IMR-90 (cell line): Measurements from ENCODE around the gene MYO7B. TPM values are rescaled to one million over a fixed set of nuclear protein-coding genes. Genes with fewer than 3 reads are reported as not detected.

ENCODE experiments used
- ATAC-seq: fragments of 200-7000 bp; cut with Tn5 transposase; 2 replicates; pipeline ENCODE4 v1.9.1; 2020; ENCODE audit warnings: low read depth, mild to moderate bottlenecking, moderate library complexity
- BruUV-seq: library from RNA; stranded (reverse); fragments of 400-500 nt; replicated peaks from 2 replicates; lab custom pipeline; 2021; lab: Mats Ljungman, UMichigan
- CTCF ChIA-PET: fragments of 300-600 bp; formaldehyde crosslinking; extraction: SDS; loops from one replicate; lab custom pipeline; 2021; ENCODE audit warnings: antibody characterized with exemption; lab: Yijun Ruan, JAX
- POLR2A ChIA-PET: fragments of 300-600 bp; sonication (Branson Sonifier 250); formaldehyde crosslinking; loops from one replicate; lab custom pipeline; 2022; ENCODE audit warnings: antibody characterized with exemption; ENCODE audit not compliant: unreplicated experiment; lab: Charles Lee
- DNase-seq: peaks from one replicate; pipeline ENCODE4 v3.0.0; 2013
- H2AFZ ChIP-seq: replicated peaks from 2 replicates; pipeline ENCODE3; 2013; ENCODE audit warnings: low read length, mild to moderate bottlenecking; ENCODE audit not compliant: poor library complexity
- H2AK5ac ChIP-seq: 2 replicates; pipeline ENCODE4 v1.6.1; 2013; ENCODE audit warnings: low read depth, low read length, inconsistent platforms
- H2AK9ac ChIP-seq: replicated peaks from 2 replicates; pipeline ENCODE3; 2013; ENCODE audit warnings: mild to moderate bottlenecking, low read depth, low read length, moderate library complexity; ENCODE audit not compliant: poor library complexity
- H2BK120ac ChIP-seq: 2 replicates; pipeline ENCODE4 v1.6.1; 2013; ENCODE audit warnings: low read depth, low read length, inconsistent platforms
- H2BK15ac ChIP-seq: 3 replicates; pipeline ENCODE4 v1.6.1; 2013; ENCODE audit warnings: low read depth, low read length, inconsistent platforms
- H2BK20ac ChIP-seq: 2 replicates; pipeline ENCODE4 v1.6.1; 2013; ENCODE audit warnings: low read depth, mild to moderate bottlenecking, inconsistent platforms, low read length, moderate library complexity
- H2BK5ac ChIP-seq: 2 replicates; pipeline ENCODE4 v1.6.1; 2013; ENCODE audit warnings: mild to moderate bottlenecking, low read depth, low read length, inconsistent platforms; ENCODE audit not compliant: poor library complexity, severe bottlenecking
- H3K14ac ChIP-seq: replicated peaks from 2 replicates; pipeline ENCODE4 v1.6.1; 2013; ENCODE audit warnings: low read depth, low read length, inconsistent platforms
- H3K18ac ChIP-seq: 2 replicates; pipeline ENCODE4 v1.6.1; 2013; ENCODE audit warnings: low read depth, low read length, control low read depth
- H3K23ac ChIP-seq: 2 replicates; pipeline ENCODE4 v1.6.1; 2013; ENCODE audit warnings: low read depth, low read length, inconsistent platforms
- H3K27ac ChIP-seq: 2 replicates; pipeline ENCODE4 v1.5.1; 2013; ENCODE audit warnings: mild to moderate bottlenecking, control low read depth, low read length; ENCODE audit not compliant: insufficient read depth
- H3K27me3 ChIP-seq: 2 replicates; pipeline ENCODE4 v1.6.1; 2013; ENCODE audit warnings: low read length; ENCODE audit not compliant: control insufficient read depth, insufficient read depth
- H3K36me3 ChIP-seq: 2 replicates; pipeline ENCODE4 v1.6.1; 2013; ENCODE audit warnings: low read length, mixed read lengths; ENCODE audit not compliant: control insufficient read depth, insufficient read depth
- H3K4ac ChIP-seq: 2 replicates; pipeline ENCODE4 v1.6.1; 2013; ENCODE audit warnings: low read depth, low read length, inconsistent platforms
- H3K4me1 ChIP-seq: 2 replicates; pipeline ENCODE4 v1.6.1; 2013; ENCODE audit warnings: low read length, mixed read lengths; ENCODE audit not compliant: control insufficient read depth, insufficient read depth
- H3K4me2 ChIP-seq: 2 replicates; pipeline ENCODE4 v1.6.1; 2013; ENCODE audit warnings: low read depth, mild to moderate bottlenecking, control low read depth, low read length, moderate library complexity
- H3K4me3 ChIP-seq: 2 replicates; pipeline ENCODE4 v1.5.1; 2013; ENCODE audit warnings: low read depth, mild to moderate bottlenecking, control low read depth, low read length, moderate library complexity; ENCODE audit not compliant: insufficient read depth
- H3K56ac ChIP-seq: 2 replicates; pipeline ENCODE4 v1.6.1; 2013; ENCODE audit warnings: low read length, inconsistent platforms; ENCODE audit not compliant: insufficient read depth; ENCODE audit errors: extremely low read depth
- H3K79me1 ChIP-seq, 2 experiments: 2 replicates each; pipeline ENCODE4 v1.6.1; 2013; ENCODE audit warnings: low read length in 2 of 2, inconsistent platforms in 1 of 2, low read depth in 1 of 2
- H3K9ac ChIP-seq: 2 replicates; pipeline ENCODE4 v1.6.1; 2013; ENCODE audit warnings: low read depth, low read length, control low read depth
- H3K9me1 ChIP-seq: 2 replicates; pipeline ENCODE4 v1.6.1; 2013; ENCODE audit warnings: low read length, inconsistent platforms; ENCODE audit not compliant: insufficient read depth
- H3K9me3 ChIP-seq: 2 replicates; pipeline ENCODE4 v1.6.1; 2013; ENCODE audit warnings: low read length; ENCODE audit not compliant: control insufficient read depth, insufficient read depth
- H4K20me1 ChIP-seq: 2 replicates; pipeline ENCODE4 v1.6.1; 2013; ENCODE audit warnings: low read length, inconsistent platforms; ENCODE audit not compliant: insufficient read depth
- H4K5ac ChIP-seq: 2 replicates; pipeline ENCODE4 v1.6.1; 2013; ENCODE audit warnings: mild to moderate bottlenecking, low read depth, low read length, control low read depth
- H4K8ac ChIP-seq, 2 experiments: 2 replicates each; pipeline ENCODE4 v1.6.1; 2013; ENCODE audit warnings: low read depth in 2 of 2, low read length in 2 of 2, control low read depth in 1 of 2, inconsistent platforms in 1 of 2
- H4K91ac ChIP-seq: 2 replicates; pipeline ENCODE4 v1.6.1; 2013; ENCODE audit warnings: low read depth, low read length, inconsistent platforms; ENCODE audit not compliant: insufficient read depth
- BHLHE40 ChIP-seq: fragments of 150-350 bp; IDR thresholded peaks from 2 replicates; pipeline ENCODE4 v1.6.1; 2016; ENCODE audit warnings: mild to moderate bottlenecking, low read depth, low read length
- CEBPB ChIP-seq: IDR thresholded peaks from 2 replicates; pipeline ENCODE4 v1.6.1; 2012; ENCODE audit warnings: low read depth, low read length, improper control_type of control experiment
- CHD1 ChIP-seq: IDR thresholded peaks from 2 replicates; pipeline ENCODE4 v1.6.1; 2012; ENCODE audit warnings: low read depth, low read length, improper control_type of control experiment
- FOS ChIP-seq: fragments of 150-350 bp; IDR thresholded peaks from 2 replicates; pipeline ENCODE4 v1.6.1; 2016; ENCODE audit warnings: low read depth, low read length
- MAFK ChIP-seq: IDR thresholded peaks from 2 replicates; pipeline ENCODE4 v1.6.1; 2012; ENCODE audit warnings: low read depth, low read length, improper control_type of control experiment
- MXI1 ChIP-seq: IDR thresholded peaks from 2 replicates; pipeline ENCODE4 v1.6.1; 2012; ENCODE audit warnings: low read depth, mild to moderate bottlenecking, low read length, moderate library complexity, borderline replicate concordance
- NFE2L2 ChIP-seq: fragments of 150-350 bp; IDR thresholded peaks from 2 replicates; pipeline ENCODE4 v1.6.1; 2016; ENCODE audit warnings: low read depth, mild to moderate bottlenecking, low read length
- POLR2A ChIP-seq: IDR thresholded peaks from 2 replicates; pipeline ENCODE4 v1.6.1; 2012; ENCODE audit warnings: mild to moderate bottlenecking, low read depth, low read length
- RAD21 ChIP-seq: IDR thresholded peaks from 2 replicates; pipeline ENCODE4 v1.6.1; 2012; ENCODE audit warnings: low read length, improper control_type of control experiment
- RCOR1 ChIP-seq: IDR thresholded peaks from 2 replicates; pipeline ENCODE4 v1.6.1; 2012; ENCODE audit warnings: mild to moderate bottlenecking, low read length, improper control_type of control experiment; ENCODE audit not compliant: insufficient replicate concordance
- RFX5 ChIP-seq: IDR thresholded peaks from 2 replicates; pipeline ENCODE4 v1.8.0; 2012; ENCODE audit warnings: low read depth, mild to moderate bottlenecking, low read length, moderate library complexity
- SMC3 ChIP-seq: fragments of 150-350 bp; IDR thresholded peaks from 2 replicates; pipeline ENCODE4 v1.6.1; 2016; ENCODE audit warnings: low read depth, mild to moderate bottlenecking, antibody characterized with exemption, low read length, moderate library complexity
- WGBS, 2 experiments: methylation state at CpG; one replicate each; pipeline versions ENCODE4 v1.1.5 to v1.1.7; 2013; ENCODE audit warnings: missing lambda C conversion rate in 2 of 2; ENCODE audit not compliant: insufficient read length in 1 of 2; ENCODE audit errors: extremely low coverage in 2 of 2; 5-methylcytosine and 5-hydroxymethylcytosine counted together
- dilution Hi-C: fragments of 300-500 bp; cut with HindIII; formaldehyde crosslinking; loops from one replicate; pipeline ENCODE4 v1.14.3; 2018; ENCODE audit warnings: low sequenced_read_pairs; ENCODE audit not compliant: unreplicated experiment
- in situ Hi-C: fragments of 300-500 bp; cut with MboI; formaldehyde crosslinking; loops from 3 replicates; pipeline ENCODE4 v1.14.3; 2019; ENCODE audit warnings: low sequenced_read_pairs, inconsistent platforms, mixed read lengths
- intact Hi-C: fragments of 100-400 bp; cut with micrococcal nuclease; formaldehyde crosslinking; loops from 2 replicates; pipeline ENCODE4 v1.10.0; 2022
- polyA plus RNA-seq, 3 experiments: library from polyadenylated mRNA; depleted of rRNA; stranded (reverse); fragments of >200 nt; gene quantifications; 2 replicates each; pipeline ENCODE4 v1.2.3, GENCODE V29; 2012; ENCODE audit warnings: low replicate concordance in 1 of 3
- total RNA-seq: library from RNA; depleted of rRNA; stranded (reverse); fragments of >200 nt; gene quantifications from 2 replicates; pipeline ENCODE4 v1.2.3, GENCODE V29; 2012
- TF ChIP-seq, protein P1 (sequence below): conservative IDR thresholded peaks from 2 replicates; pipeline ENCODE4 v1.5.1; 2012; ENCODE audit warnings: mild to moderate bottlenecking, low read depth, low read length, improper control_type of control experiment
- TF ChIP-seq, protein P2 (sequence below): fragments of 150-350 bp; IDR thresholded peaks from 2 replicates; pipeline ENCODE4 v1.6.1; 2016; ENCODE audit warnings: low read depth, mild to moderate bottlenecking, low read length, moderate library complexity, borderline replicate concordance
- TF ChIP-seq, protein P3 (sequence below): fragments of 150-350 bp; IDR thresholded peaks from 2 replicates; pipeline ENCODE4 v1.6.1; 2017; ENCODE audit warnings: mild to moderate bottlenecking, antibody characterized with exemption, low read length, low read depth

MYO7B gene
- total and polyA plus RNA-seq, 2 of the 4 experiments (the other 2 are of a cell fraction), result 0.18 to 0.46 TPM

DNA sequence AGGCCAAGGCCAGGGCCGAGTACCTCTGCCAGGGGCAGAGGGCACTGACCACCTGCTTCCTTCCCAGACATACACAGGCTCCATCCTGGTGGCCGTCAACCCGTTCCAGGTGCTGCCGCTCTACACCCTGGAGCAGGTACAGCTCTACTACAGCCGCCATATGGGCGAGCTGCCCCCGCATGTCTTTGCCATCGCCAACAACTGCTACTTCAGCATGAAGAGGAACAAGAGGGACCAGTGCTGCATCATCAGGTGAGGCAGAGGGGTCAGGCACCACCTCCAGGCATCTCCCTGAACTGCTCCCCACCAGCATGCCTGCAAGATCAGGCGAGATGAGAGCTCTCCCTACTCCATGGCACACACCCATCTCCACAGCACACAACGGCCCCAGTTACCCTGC lies 31.1 kb downstream of the MYO7B start:
- Histone ChIP-seq H2AFZ (no peak overlapping the region), H2AK9ac (no peak overlapping the region), H3K27me3 (peaks cover 10% of the 10 kb centered on the region), H3K79me1 (no peaks in the 10 kb centered on the region), H2BK120ac (no peak overlapping the region), H2BK5ac (no peak overlapping the region), H2BK15ac (no peak overlapping the region), H3K9me3 (peaks cover 2% of the 10 kb centered on the region; the same call in 1 of the 2 replicates), H3K14ac (no peak overlapping the region), H4K20me1 (no peaks in the 10 kb centered on the region), H4K5ac (no peak overlapping the region), H4K91ac (no peak overlapping the region), H3K4me1 (no peaks in the 10 kb centered on the region; the same call in 1 of the 2 replicates), H2BK20ac (no peak overlapping the region), H3K36me3 (no peaks in the 10 kb centered on the region), H3K4ac (no peak overlapping the region), H3K4me3 (no peak overlapping the region), H4K8ac (no peak overlapping the region), H3K18ac (no peak overlapping the region), H3K4me2 (no peak overlapping the region), H3K9ac (no peak overlapping the region), H3K27ac (no peak overlapping the region), H3K23ac (no peak overlapping the region), H2AK5ac (no peak overlapping the region), H3K9me1 (no peaks in the 10 kb centered on the region), H3K56ac (no peak overlapping the region)
- no peak for TF ChIP-seq FOS
- no peak for TF ChIP-seq RCOR1
- TF ChIP-seq RFX5, result no peak
- TF ChIP-seq, protein P1, sequence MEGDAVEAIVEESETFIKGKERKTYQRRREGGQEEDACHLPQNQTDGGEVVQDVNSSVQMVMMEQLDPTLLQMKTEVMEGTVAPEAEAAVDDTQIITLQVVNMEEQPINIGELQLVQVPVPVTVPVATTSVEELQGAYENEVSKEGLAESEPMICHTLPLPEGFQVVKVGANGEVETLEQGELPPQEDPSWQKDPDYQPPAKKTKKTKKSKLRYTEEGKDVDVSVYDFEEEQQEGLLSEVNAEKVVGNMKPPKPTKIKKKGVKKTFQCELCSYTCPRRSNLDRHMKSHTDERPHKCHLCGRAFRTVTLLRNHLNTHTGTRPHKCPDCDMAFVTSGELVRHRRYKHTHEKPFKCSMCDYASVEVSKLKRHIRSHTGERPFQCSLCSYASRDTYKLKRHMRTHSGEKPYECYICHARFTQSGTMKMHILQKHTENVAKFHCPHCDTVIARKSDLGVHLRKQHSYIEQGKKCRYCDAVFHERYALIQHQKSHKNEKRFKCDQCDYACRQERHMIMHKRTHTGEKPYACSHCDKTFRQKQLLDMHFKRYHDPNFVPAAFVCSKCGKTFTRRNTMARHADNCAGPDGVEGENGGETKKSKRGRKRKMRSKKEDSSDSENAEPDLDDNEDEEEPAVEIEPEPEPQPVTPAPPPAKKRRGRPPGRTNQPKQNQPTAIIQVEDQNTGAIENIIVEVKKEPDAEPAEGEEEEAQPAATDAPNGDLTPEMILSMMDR, result no peak
- TF ChIP-seq, protein P2, sequence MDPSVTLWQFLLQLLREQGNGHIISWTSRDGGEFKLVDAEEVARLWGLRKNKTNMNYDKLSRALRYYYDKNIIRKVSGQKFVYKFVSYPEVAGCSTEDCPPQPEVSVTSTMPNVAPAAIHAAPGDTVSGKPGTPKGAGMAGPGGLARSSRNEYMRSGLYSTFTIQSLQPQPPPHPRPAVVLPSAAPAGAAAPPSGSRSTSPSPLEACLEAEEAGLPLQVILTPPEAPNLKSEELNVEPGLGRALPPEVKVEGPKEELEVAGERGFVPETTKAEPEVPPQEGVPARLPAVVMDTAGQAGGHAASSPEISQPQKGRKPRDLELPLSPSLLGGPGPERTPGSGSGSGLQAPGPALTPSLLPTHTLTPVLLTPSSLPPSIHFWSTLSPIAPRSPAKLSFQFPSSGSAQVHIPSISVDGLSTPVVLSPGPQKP, result no peak
- no peak for TF ChIP-seq MXI1
- no peak for TF ChIP-seq POLR2A
- no peak for TF ChIP-seq CEBPB
- TF ChIP-seq BHLHE40, result no peak
- TF ChIP-seq MAFK, result no peak
- TF ChIP-seq NFE2L2, result no peak
- no peak for TF ChIP-seq RAD21
- no peak for TF ChIP-seq CHD1
- TF ChIP-seq, protein P3, sequence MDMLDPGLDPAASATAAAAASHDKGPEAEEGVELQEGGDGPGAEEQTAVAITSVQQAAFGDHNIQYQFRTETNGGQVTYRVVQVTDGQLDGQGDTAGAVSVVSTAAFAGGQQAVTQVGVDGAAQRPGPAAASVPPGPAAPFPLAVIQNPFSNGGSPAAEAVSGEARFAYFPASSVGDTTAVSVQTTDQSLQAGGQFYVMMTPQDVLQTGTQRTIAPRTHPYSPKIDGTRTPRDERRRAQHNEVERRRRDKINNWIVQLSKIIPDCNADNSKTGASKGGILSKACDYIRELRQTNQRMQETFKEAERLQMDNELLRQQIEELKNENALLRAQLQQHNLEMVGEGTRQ, result no peak
- TF ChIP-seq SMC3, result no peak
- 96% methylated on average over 4 of the region's 10 CpGs; no CpG with 5 or more reads in 1 of the 2 experiments for WGBS, 2 experiments
- intact Hi-C loops, result no loop called here
- dilution Hi-C loops, result no loop called here
- POLR2A ChIA-PET, result no interaction called here
- no TSS peak for BruUV-seq
- no peak for ATAC-seq
- CTCF ChIA-PET, result no interaction called here
- in situ Hi-C loops, result no loop called here
- DNase-seq, result no peak
